IMR-90 (cell line): ENCODE measurements around the gene ACAD10.

Experiments used
- BHLHE40 ChIP-seq: fragments of 150-350 bp; IDR thresholded peaks from 2 replicates; pipeline ENCODE4 v1.6.1; 2016; ENCODE audit warnings: mild to moderate bottlenecking, low read depth, low read length
- CEBPB ChIP-seq: IDR thresholded peaks from 2 replicates; pipeline ENCODE4 v1.6.1; 2012; ENCODE audit warnings: low read depth, low read length, improper control_type of control experiment
- CTCF ChIP-seq: conservative IDR thresholded peaks from 2 replicates; pipeline ENCODE4 v1.5.1; 2012; ENCODE audit warnings: mild to moderate bottlenecking, low read depth, low read length, improper control_type of control experiment
- MAFK ChIP-seq: IDR thresholded peaks from 2 replicates; pipeline ENCODE4 v1.6.1; 2012; ENCODE audit warnings: low read depth, low read length, improper control_type of control experiment
- MAZ ChIP-seq: IDR thresholded peaks from 2 replicates; pipeline ENCODE4 v1.6.1; 2012; ENCODE audit warnings: low read depth, mild to moderate bottlenecking, low read length, improper control_type of control experiment, moderate library complexity, borderline replicate concordance
- MXI1 ChIP-seq: IDR thresholded peaks from 2 replicates; pipeline ENCODE4 v1.6.1; 2012; ENCODE audit warnings: low read depth, mild to moderate bottlenecking, low read length, moderate library complexity, borderline replicate concordance
- POLR2A ChIP-seq: IDR thresholded peaks from 2 replicates; pipeline ENCODE4 v1.6.1; 2012; ENCODE audit warnings: mild to moderate bottlenecking, low read depth, low read length
- RAD21 ChIP-seq: IDR thresholded peaks from 2 replicates; pipeline ENCODE4 v1.6.1; 2012; ENCODE audit warnings: low read length, improper control_type of control experiment
- RCOR1 ChIP-seq: IDR thresholded peaks from 2 replicates; pipeline ENCODE4 v1.6.1; 2012; ENCODE audit warnings: mild to moderate bottlenecking, low read length, improper control_type of control experiment; ENCODE audit not compliant: insufficient replicate concordance
- RFX5 ChIP-seq: IDR thresholded peaks from 2 replicates; pipeline ENCODE4 v1.8.0; 2012; ENCODE audit warnings: low read depth, mild to moderate bottlenecking, low read length, moderate library complexity
- SMC3 ChIP-seq: fragments of 150-350 bp; IDR thresholded peaks from 2 replicates; pipeline ENCODE4 v1.6.1; 2016; ENCODE audit warnings: low read depth, mild to moderate bottlenecking, antibody characterized with exemption, low read length, moderate library complexity
- USF2 ChIP-seq: fragments of 150-350 bp; IDR thresholded peaks from 2 replicates; pipeline ENCODE4 v1.6.1; 2017; ENCODE audit warnings: mild to moderate bottlenecking, antibody characterized with exemption, low read length, low read depth

GRCh38 chr12:111806304-111806703 is 120.5 kb downstream of the ACAD10 start:
- no peak for TF ChIP-seq CTCF
- TF ChIP-seq POLR2A, result no peak
- no peak for TF ChIP-seq SMC3
- TF ChIP-seq MXI1, result no peak
- no peak for TF ChIP-seq RFX5
- no peak for TF ChIP-seq MAFK
- no peak for TF ChIP-seq RCOR1
- TF ChIP-seq USF2, result no peak
- no peak for TF ChIP-seq BHLHE40
- TF ChIP-seq MAZ, result no peak
- no peak for TF ChIP-seq CEBPB
- no peak for TF ChIP-seq RAD21
